T-helper 2 cell treated with Interferon-gamma antibody and Interleukin-4, amounts not matched to agents 100 ng/mL and 5 ng/mL, for 36 hours (primary cell): Measurements from ENCODE around the gene CD48. TPM values are rescaled to one million over a fixed set of nuclear protein-coding genes. Genes with fewer than 3 reads are reported as not detected.

Experiments used
- intact Hi-C: fragments of 100-400 bp; cut with micrococcal nuclease; formaldehyde crosslinking; loops from one replicate; pipeline ENCODE4 v1.15.1; 2023
- total RNA-seq: library from RNA; stranded (reverse); gene quantifications from 2 replicates; pipeline ENCODE4 v1.2.3, GENCODE V29; 2022

CD48 gene, protein sequence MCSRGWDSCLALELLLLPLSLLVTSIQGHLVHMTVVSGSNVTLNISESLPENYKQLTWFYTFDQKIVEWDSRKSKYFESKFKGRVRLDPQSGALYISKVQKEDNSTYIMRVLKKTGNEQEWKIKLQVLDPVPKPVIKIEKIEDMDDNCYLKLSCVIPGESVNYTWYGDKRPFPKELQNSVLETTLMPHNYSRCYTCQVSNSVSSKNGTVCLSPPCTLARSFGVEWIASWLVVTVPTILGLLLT
- 204 and 216 TPM in 2 replicates for total RNA-seq

DNA sequence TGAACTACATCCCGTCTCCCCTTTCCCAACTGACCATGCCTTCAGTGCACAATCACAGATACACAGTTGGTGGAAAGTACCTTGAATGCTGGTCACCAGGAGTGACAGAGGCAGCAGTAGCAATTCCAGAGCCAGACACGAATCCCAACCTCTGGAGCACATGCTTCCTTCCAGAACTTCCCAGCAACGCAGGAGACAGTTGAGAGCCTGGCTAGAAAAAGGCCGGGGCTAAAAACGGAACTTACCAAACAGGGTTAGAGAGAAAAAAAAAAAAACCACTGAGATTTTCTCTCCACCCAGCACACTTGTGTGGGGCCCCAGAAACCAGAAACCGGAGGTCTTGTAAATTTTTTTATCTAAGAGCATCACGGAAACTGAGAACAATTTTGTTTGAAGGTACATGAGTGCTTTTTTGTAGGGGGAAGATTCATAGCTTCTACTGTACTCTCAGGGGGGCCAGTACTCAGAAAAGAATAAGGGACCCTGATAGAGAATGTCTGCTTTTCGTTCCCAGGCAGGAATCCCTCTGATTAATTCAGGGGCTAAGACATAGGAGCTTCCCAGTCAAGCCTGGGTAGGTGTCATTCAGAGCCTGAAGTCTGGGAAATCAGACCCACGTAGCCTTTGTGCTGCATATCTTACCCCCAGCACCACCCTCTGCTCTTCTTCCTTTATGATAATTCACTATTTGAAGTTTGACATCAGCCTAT is at the start of gene CD48:
Gene CD48 (minus strand): TSS at position 221 of the 710 bp plus-strand sequence. CDS start 59 bp downstream, at position 162.
- intact Hi-C loops: loop anchor here (1.0 to 5.0 kb wide), 3 partner anchors 28 to 134 kb away; partner anchors contain the start of gene CD84

DNA sequence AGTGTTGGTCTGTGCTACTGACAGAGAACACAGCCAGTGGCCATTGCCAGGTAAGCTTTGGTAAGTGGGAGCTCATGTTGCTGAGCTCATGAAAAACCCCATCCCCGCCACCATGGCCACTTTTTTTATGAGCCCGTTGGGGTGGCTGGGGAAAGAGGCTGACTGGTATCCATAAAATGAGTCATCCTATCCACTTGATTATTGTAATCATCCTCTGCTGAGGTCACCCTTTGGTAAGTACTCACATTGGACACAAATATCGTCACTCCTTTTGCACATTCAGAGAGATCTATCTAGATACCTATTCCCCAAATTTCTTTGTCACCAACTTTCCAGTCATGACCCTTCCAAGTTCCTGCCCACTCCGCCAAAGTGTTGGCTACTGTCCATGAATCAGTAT is 49.4 kb upstream of the CD48 start:
- intact Hi-C loops: no loop called here

DNA sequence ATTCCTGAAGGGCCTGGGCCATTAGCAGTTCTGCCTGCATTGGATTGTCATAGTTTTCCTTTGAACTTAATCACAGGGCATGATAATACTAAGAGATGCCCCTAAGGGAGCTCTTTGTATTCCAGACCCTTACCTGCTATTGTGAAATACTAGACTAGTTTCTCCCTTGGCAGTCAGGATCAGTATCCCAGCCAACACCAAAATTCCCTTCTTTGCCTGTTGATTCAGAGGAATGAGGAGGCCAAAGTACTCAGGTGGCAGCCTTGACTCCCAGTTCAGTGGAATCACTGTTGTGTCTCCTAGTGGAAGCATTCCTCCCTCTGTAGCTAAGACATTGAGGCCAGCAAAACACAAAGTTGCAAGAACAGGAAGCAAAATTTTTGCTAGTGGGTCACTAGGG is 48.1 kb upstream of the CD48 start:
- intact Hi-C loops: no loop called here

DNA sequence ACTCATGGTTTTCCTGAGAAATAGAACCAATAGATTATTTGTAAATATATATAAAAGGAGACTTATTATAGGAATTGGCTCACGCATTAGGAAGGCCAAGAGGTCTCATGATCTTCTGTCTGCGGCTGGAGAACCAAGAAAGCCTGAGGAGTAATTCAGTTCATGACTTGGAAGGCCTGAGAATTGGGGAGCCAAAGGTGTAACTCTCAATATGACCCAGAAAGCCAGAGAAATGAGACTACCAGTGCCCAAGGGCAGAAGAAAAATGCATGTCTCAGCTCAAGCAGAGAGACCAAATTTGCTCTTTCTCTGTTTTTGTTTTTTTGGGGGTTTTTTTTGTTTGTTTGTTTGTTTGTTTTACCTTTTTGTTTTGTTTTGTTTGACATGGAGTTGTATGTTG is 46.9 kb upstream of the CD48 start:
- intact Hi-C loops: no loop called here

DNA sequence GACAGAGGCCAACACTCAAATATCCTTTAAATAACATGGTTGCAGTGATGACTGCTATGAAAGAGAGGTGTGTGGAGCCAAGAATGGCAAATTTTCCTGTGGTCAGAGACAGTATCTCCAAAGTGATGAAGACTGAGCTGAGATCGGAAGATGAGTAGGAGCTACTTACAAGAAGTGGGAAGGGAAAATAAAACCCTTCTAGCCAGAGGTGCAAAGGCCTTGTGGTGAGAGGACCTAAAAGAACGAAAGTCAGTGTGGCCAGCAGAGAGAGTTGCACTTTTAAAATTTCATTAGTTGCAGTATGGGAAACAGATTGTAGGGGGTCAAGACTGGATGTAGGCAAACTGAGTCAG is 45.2 kb upstream of the CD48 start:
- intact Hi-C loops: loop anchor here (1.0 kb wide), 1 partner anchor 10 kb away; no protein-coding TSS in a partner anchor

DNA sequence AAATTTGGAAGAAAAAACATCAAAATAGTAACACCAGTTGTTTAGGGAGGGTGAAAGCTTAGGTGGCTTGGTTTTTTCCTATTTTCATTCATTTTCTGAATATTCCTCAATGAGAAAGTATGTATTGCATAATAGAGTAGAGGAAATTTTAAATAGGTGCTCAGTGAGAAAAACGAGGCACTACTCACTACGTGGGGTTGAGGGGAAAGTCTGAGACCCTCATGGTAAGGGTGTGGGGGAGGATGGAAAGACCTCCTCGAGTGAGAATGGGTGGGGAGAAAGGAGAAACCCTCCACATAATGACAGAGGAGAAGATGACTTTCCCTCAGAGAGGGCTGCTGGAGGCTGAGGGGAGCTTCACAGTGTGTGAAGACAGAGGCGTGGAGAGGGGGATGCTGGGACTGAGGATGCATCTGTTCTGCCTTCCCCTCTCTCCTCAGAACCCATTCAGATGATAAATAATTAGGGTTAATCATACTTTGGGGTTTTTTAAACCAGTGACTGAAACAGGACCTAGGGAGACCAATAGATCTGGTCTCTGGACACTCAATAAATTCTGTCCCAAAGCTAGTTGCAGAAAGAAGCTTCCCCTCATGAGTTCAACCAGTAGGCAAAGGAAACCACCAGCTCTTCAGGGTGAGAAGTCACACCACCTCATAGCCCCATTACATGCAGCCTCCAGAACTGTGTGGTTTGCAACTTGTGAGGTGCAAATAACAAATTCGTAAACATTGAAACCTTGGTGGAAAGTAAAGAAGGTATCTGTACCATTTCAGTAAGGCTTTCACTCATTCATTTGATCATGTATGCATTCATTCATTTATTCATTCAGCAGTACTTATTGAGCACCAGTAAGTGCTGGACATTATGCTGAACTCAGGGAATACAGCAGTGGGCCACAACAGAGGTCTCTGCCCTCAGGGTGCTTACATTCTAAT is 44.6 kb upstream of the CD48 start:
- intact Hi-C loops: loop anchor here (1.0 kb wide), 1 partner anchor 11 kb away; no protein-coding TSS in a partner anchor

DNA sequence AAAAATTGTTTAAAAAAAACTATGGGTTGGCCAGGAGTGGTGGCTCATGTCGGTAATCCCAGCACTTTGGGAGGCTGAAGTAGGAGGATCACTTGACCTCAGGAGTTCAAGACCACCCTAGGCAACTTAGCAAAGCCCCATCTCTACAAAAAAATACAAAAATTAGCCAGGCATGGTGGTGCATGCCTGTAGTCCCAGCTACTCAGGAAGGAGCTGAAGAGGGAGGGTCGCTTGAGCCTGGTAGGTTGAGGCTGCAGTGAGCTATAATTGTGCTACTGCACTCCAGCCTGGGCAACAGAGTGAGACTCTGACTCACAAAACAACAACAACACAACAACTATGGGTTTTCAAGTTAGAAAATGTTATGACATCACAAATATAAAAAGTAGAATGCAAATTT is 43.8 kb upstream of the CD48 start:
- intact Hi-C loops: no loop called here

DNA sequence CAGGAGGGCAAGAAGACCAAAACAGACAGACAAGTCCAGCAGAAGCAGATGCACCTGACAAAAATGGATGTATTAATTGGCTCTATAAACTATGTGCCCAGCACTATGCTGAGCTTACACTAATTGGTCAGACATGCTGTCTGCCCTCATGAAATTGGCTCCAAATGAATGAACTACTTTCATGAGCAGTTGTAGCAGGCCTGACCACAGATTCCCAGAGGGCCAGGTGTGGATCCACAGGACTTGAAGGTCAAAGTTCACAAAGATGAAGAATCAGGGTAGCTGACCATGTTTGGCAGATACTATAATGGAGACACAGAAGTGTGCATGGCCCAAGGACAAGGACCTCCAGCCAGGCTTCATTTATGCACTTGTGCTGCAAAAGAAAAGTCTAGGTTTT is 42.0 kb upstream of the CD48 start:
- intact Hi-C loops: no loop called here

DNA sequence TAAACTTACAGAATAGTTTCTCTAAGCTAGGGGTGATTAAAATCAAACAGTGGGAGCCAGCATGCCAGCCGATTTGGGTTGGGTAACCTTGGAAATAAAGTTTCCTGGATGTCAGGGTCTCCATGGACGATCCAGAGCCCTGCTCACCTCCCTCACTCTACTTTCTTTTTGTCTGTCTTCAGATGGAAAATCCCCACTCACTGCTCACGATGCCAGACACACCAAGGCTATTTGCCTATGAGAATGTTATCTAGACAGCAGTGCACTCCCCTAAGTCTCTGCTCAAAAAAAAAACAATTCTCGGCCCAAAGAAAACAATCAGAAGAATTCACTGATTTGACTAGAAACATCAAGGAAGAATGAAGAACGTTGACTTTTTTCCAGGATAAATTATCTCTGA is 41.3 kb upstream of the CD48 start:
- intact Hi-C loops: no loop called here

DNA sequence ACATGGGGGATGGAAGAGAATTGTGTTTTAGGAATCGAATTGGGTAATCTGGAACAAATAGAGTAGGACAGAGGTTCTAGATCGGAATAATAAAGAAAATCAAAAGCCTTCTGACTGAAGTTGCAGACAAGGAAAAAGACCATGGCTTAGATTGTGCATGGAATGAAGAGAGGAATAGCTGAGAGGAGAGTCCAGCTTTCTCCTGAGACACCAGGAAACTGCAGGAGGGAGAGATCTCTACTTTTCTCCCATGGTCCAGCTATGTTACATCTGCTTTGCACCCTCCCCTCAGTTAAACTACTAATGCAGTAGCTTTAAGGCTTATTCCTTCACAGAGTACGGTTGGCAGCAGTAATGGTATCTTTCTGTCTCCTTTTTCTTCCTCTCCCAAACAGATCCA is 40.8 kb upstream of the CD48 start:
- intact Hi-C loops: no loop called here

DNA sequence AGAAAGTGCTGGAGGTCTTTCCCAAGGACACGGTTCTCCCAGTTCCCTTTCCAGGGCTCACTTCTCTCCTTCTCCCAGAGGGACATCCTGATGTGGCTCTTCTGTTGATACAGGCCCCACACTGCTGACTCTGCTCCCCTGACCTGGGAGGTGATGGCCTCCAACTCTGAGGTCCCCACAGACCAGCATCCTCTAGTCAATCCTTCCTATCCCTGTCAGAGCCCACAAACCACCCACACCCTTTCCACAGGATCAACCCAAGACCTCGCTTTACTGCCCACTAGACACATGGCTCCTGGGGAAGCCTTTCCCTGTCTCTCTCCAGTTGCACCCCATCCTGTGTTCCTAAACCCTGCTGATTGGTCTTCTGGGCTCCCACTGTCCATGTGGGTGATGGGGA is 39.0 kb upstream of the CD48 start:
- intact Hi-C loops: no loop called here

DNA sequence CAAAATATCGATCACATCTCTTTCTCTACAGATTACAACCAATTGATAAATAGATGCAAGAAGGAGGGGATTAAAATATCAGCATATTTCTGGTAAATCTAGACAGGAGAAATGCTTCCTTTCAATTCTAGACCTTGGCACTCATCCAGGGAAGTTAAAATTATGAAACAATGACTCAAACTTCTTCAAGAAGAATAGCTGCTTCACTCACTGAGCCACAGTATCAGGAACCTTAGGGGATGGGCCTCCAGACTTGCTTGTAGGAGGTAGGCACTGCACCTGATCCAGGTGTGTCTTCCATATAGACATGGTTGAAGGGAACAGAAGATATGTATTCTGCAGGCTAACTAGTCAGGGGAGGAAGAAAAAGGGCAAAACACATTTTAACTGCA is 37.3 kb upstream of the CD48 start:
- intact Hi-C loops: no loop called here

DNA sequence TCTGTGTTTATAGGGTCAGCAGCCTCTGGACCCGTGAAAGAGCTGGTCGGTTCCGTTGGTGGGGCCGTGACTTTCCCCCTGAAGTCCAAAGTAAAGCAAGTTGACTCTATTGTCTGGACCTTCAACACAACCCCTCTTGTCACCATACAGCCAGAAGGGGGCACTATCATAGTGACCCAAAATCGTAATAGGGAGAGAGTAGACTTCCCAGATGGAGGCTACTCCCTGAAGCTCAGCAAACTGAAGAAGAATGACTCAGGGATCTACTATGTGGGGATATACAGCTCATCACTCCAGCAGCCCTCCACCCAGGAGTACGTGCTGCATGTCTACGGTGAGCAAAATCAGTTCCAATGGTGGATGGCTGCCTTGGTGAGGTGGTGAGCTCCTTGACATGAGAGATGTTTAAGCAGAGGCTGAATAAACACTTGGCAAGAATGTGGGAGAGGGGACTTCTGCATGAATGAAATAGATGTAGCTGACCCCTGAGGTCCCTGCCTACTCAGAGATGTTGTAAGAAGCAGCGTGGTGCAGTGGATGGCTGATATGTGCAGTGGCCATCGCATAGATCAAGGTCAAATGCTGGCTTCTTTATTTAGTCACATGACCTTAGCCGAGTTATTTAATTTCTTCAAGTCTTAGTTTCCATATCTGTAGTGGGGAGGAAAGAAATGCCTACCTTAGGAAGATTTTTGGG is 36.7 kb upstream of the CD48 start:
- intact Hi-C loops: no loop called here

DNA sequence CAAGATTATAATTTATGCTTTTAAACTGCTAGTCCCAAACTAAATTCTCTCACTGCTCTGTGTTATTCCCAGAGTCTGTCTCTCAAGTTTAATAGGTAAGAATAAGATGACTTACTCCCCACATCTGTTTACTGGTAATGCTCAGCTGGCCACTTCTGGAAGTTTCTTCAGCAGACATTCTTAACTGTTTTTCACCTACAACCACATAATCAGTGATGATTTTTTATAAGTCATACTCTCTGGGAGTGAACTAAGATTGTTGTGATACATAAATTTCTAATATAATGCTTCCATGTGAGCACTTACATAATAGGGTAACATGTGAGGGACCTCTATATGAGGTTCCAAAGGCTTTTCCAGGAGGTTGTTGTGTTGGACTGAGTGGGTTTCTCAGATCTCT is 36.1 kb upstream of the CD48 start:
- intact Hi-C loops: no loop called here

DNA sequence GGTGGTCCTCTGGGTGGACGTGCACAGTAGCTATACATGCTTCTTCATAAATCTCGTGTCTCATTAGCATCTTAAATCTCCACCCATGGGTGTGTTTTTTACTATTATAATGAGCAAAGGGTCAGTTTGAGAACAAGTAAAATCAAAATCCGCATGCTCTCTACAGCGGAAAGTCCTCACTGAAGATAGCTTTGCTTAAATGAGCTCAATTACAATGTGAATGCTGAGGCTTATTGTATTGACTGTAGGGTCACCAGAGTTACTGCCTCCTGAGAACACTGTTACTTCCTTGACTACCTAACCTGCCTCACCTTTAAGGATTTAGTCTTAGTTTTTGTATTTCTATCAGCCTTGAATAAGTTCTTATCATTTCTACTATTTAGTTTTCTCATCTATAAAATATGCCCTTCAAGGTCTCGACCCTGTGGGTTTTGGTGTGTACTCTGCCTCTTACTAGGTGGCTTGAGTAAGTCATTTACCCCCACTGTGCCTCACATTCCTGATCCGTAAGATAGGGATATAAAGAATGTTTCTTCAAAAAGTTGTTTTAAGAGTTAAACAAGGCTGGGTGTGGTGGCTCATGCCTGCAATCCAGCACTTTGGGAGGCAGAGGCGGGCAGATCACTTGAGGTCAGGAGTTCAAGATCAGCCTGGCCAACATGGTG is 35.3 kb upstream of the CD48 start:
- intact Hi-C loops: no loop called here

DNA sequence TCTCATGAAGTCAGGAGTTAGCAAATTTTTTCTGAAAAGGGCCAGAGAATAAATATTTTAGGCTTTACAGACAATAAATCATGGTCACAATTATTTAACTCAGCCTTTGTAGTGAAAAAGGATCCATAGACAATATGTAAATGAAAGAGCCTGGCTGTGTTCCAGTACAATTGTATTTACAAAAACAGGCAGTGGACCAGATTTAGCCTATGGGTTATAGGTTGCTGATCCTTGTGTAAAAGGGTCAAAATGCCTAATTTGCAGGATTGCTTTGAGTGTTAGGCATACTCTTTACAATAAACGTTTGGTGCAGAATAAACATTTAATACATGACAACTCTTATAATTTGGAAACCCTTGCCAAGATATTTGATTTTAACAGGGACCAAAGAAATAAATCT is 33.9 kb upstream of the CD48 start:
- intact Hi-C loops: no loop called here

DNA sequence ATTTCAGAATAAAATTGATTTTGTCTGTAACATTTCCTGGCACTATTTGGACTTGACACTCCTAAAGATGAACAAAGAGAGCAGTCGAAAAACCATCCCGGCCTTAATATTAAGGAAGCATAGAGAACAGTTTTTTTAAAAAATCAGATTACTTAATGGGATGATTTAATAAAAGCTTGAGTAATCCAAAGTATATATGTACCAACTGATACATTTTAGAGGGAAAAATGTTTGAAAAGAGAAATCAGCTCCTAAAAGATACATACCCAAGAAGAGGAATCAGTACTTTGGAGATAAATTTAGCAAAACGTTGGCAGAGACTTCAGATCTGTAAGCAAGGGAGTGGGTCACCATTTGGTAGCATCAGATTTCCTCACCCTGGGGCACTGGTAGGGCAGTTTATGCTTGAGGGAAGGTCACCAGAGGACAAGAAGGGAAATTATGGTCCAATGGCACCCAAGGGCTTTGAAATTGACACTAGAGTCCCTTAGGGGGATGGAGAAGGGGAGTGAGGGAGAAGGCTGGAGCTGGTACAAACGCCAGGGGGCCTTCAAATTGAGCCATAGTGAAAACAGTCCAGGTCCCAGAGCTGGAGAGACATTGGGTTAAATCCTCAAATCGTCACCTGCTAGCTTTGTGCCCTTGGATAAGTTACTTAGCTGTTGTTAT is 33.4 kb upstream of the CD48 start:
- intact Hi-C loops: loop anchor here (1.0 kb wide), 1 partner anchor 23 kb away; no protein-coding TSS in a partner anchor

DNA sequence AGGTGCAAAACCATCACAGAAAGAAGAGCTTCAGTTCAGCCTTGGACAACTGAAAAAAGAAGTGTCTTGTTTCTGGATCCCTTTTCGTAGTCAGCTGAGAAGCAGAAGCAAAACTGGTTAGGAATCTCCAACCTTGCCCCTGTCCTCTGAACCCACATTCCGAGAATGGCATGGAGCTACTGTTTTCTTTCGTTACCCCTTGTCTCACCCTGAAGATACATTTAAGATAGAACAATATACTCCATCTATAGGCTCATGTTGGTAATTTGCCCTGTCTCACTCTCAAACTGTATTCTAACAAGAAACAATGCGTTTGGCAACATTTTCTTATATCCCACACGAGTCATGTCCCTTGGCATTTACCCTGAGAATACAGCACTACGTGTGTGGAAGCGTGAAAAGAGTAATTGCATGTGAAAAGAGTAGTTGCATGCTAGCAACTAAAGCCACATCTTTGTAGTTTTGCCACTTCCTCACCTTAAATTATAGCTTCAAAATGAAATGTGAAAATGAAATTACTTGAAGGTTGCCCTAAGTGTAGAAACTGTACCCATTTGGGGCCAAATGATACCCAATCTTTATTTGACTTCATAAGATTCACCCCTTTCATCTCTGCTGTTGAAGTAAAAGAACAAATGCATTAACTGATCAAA is 32.7 kb upstream of the CD48 start:
- intact Hi-C loops: loop anchor here (1.0 kb wide), 1 partner anchor 24 kb away; no protein-coding TSS in a partner anchor

DNA sequence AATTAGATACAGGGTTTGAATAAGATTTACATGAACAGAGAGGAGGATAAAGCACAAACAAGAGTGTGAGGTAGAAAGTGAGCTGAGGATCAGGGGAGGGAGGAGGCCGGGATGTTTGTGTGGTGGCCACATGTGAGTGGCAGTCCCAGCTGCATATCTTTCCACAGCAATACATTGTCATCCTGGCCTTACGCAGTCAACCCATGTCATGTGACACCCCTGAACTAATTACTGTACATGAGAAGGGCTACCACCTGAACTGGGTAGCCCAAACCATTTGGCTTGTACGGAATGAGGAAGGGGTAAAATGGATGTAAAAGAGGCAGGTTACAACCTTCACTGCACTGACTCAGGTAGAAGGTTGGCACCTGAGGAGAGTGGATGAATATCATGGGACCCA is 31.6 kb upstream of the CD48 start:
- intact Hi-C loops: no loop called here
